Tibial nerve (tissue), 3 donors: ENCODE data around the gene RAP1GAP2.

ENCODE experiments used
- POLR2A ChIP-seq, 2 donors: fragments of 450-650 bp; IDR thresholded peaks; one replicate each; pipeline ENCODE4 v1.6.1; 2017; ENCODE audit warnings: antibody characterized with exemption in 2 of 2, mild to moderate bottlenecking in 2 of 2, moderate library complexity in 2 of 2
- TF ChIP-seq, protein P1 (sequence below), 5 experiments: fragments of 200-600 bp in 3 of 5; fragments of 450-650 bp in 2 of 5; sonication (generic) in 3 of 5; IDR thresholded peaks; one replicate each; pipeline ENCODE4 v1.5.1; 2016 to 2019; ENCODE audit warnings: antibody characterized with exemption in 5 of 5, mild to moderate bottlenecking in 3 of 5, moderate library complexity in 2 of 5

DNA sequence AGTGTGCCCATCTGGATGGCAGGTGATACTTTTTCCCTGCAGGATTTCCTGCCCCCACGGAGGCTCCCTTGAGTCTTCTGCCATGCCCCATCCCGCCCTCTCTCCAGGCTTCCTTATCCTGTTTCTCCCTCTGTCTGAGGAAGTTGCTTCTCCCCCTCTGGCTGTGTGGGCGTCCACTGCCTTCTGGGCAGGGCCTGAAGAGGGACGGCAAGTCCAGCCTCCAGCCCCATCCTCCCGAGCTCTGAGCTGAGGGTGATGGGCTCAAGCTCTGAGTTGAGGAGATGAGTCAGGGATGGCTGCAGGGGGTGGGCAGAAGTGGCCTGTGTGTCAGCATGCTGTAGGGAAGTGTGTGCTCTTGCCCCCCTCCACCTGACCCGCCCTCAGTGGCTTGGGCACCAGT lies 14.2 kb upstream of the RAP1GAP2 start:
- TF ChIP-seq, protein P1, sequence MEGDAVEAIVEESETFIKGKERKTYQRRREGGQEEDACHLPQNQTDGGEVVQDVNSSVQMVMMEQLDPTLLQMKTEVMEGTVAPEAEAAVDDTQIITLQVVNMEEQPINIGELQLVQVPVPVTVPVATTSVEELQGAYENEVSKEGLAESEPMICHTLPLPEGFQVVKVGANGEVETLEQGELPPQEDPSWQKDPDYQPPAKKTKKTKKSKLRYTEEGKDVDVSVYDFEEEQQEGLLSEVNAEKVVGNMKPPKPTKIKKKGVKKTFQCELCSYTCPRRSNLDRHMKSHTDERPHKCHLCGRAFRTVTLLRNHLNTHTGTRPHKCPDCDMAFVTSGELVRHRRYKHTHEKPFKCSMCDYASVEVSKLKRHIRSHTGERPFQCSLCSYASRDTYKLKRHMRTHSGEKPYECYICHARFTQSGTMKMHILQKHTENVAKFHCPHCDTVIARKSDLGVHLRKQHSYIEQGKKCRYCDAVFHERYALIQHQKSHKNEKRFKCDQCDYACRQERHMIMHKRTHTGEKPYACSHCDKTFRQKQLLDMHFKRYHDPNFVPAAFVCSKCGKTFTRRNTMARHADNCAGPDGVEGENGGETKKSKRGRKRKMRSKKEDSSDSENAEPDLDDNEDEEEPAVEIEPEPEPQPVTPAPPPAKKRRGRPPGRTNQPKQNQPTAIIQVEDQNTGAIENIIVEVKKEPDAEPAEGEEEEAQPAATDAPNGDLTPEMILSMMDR (IDR thresholded peaks at IDR 0.05) = no peak
- TF ChIP-seq POLR2A (IDR thresholded peaks at IDR 0.05) = no peak
